ENCODE measurements around the gene LUC7L2. TPM values are rescaled to one million over a fixed set of nuclear protein-coding genes. Genes with fewer than 3 reads are reported as not detected.
A peak's percentile ranks its signal among the peaks of the same experiment; 100 is the strongest.

LUC7L2 gene
- total RNA-seq, 1 experiment from 2014 or later, result 81.2 TPM

DNA sequence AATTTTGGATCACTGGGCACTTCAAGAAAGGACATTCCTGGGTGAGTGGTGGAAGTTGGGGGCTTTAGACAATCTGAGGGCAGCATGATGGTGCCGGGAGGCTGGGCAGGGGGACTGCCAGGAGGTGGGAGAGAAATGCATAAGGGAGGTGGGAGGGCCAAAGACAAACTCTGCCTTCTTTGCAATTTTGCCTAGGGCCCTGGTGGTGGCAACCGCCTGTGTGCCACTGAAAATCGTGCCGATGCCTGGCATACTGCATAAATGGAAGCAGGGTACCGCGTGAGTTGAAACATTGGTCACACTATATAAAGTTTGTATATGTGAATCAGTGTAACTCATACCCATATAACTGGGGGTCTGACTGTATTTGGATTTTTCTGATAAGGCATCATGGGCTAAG, 3.3 kb downstream of the LUC7L2 start:
- H3K27ac Mint-ChIP-seq, result peak overlapping the region in 1 of 3 experiments; percentile 58; a peak in 1 of 7 replicates
- Histone ChIP-seq H4K8ac (replicated peaks; ENCODE audit: insufficient read length, low read depth, low read length) (no peak overlapping the region), H3T11ph (ENCODE audit: low read length) (no peak overlapping the region), H2BK15ac (ENCODE audit: low read depth, low read length) (no peak overlapping the region), H3K23me2 (ENCODE audit: insufficient read length, low read depth, low read length, poor library complexity, severe bottlenecking) (peaks cover 6% of the 10 kb centered on the region), H3K14ac (ENCODE audit: insufficient read depth, low read length) (no peak overlapping the region), H3K27me3 (ENCODE audit: insufficient read depth, low read length) (no peaks in the 10 kb centered on the region), H2BK12ac (ENCODE audit: insufficient read length, low read depth, low read length) (no peak overlapping the region), H3K4me1 (ENCODE audit: insufficient read depth, low read length) (no peaks in the 10 kb centered on the region), H3K79me1 (ENCODE audit: insufficient read depth, low read depth, low read length, poor library complexity, severe bottlenecking) (no peaks in the 10 kb centered on the region), H2AK5ac (ENCODE audit: insufficient read length, low read length) (no peak overlapping the region), H2AFZ (ENCODE audit: low read length) (no peak overlapping the region), H3K18ac (ENCODE audit: insufficient read length, low read depth, low read length) (no peak overlapping the region), H3K23ac (ENCODE audit: insufficient read length, low read depth, low read length) (no peak overlapping the region), H2BK120ac (ENCODE audit: low read depth, low read length, poor library complexity, severe bottlenecking) (no peak overlapping the region), H2BK5ac (ENCODE audit: insufficient read length, low read length) (no peak overlapping the region), H3K4me2 (ENCODE audit: insufficient read depth, insufficient read length, low read length) (no peak overlapping the region), H3K4ac (ENCODE audit: low read depth, low read length) (no peak overlapping the region), H4K20me1 (ENCODE audit: control insufficient read depth, insufficient read depth, insufficient read length) (no peaks in the 10 kb centered on the region), H4K5ac (ENCODE audit: insufficient read length, low read depth, low read length) (no peak overlapping the region), H3K56ac (ENCODE audit: insufficient read length, low read depth, low read length) (no peak overlapping the region), H4K91ac (ENCODE audit: insufficient read length, low read depth, low read length) (no peak overlapping the region), H3K9ac (ENCODE audit: extremely low read depth, insufficient read length, low read length) (no peak overlapping the region), H3K27ac (ENCODE audit: insufficient read length, low read depth, low read length) (no peak overlapping the region), H2BK20ac (ENCODE audit: low read depth, low read length, poor library complexity, severe bottlenecking) (no peak overlapping the region), H3K79me2 (ENCODE audit: insufficient read depth, low read length) (peaks cover 35% of the 10 kb centered on the region; the same call in 1 of the 2 replicates), H3K9me3 (ENCODE audit: control insufficient read depth, low read depth, low read length) (no peaks in the 10 kb centered on the region)
- no CpG with 5 or more reads among the region's 6 CpGs for WGBS (ENCODE audit: extremely low coverage, insufficient read length, low lambda C conversion rate)
- H3K36me3 Mint-ChIP-seq (ENCODE audit: insufficient read depth in 1 of 3, low read depth in 3 of 3), result peaks cover 3 to 25% (median 23%) of the 10 kb centered on the region in 3 experiments; a peak in 6 of 7 replicates
- H3K9me3 Mint-ChIP-seq, result no peaks in the 10 kb centered on the region; a peak in 1 of 5 replicates
- no peak for DNase-seq
- H3K4me3 Mint-ChIP-seq, result peak overlapping the region; percentile 30 to 66; a peak in 4 of 5 replicates
- no peaks in the 10 kb centered on the region for H3K27me3 Mint-ChIP-seq (ENCODE audit: low read depth)
- H3K4me1 Mint-ChIP-seq, result peaks cover 25 to 29% of the 10 kb centered on the region in 2 experiments
- TF ChIP-seq, protein P1, sequence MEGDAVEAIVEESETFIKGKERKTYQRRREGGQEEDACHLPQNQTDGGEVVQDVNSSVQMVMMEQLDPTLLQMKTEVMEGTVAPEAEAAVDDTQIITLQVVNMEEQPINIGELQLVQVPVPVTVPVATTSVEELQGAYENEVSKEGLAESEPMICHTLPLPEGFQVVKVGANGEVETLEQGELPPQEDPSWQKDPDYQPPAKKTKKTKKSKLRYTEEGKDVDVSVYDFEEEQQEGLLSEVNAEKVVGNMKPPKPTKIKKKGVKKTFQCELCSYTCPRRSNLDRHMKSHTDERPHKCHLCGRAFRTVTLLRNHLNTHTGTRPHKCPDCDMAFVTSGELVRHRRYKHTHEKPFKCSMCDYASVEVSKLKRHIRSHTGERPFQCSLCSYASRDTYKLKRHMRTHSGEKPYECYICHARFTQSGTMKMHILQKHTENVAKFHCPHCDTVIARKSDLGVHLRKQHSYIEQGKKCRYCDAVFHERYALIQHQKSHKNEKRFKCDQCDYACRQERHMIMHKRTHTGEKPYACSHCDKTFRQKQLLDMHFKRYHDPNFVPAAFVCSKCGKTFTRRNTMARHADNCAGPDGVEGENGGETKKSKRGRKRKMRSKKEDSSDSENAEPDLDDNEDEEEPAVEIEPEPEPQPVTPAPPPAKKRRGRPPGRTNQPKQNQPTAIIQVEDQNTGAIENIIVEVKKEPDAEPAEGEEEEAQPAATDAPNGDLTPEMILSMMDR (conservative IDR thresholded peaks at IDR 0.05), result no peak
